Dermis blood vessel endothelial cell (primary cell): ENCODE data around the gene TAF13. TPM values are rescaled to one million over a fixed set of nuclear protein-coding genes. Genes with fewer than 3 reads are reported as not detected.
"Not testable (repeated sequence)": the region's sequence is repeated elsewhere in the genome, so short reads cannot be mapped to it uniquely, and the experiment has no call there.

Source experiments
- DNase-seq: peaks from one replicate; pipeline ENCODE4 v3.0.0; 2010
- total RNA-seq: library from RNA; depleted of rRNA; stranded (reverse); fragments of >200 nt; gene quantifications from 2 replicates; pipeline ENCODE4 v1.2.3, GENCODE V29; 2014

TAF13 gene
- total RNA-seq, 1 donor from 2014 or later: 99.2 TPM

DNA sequence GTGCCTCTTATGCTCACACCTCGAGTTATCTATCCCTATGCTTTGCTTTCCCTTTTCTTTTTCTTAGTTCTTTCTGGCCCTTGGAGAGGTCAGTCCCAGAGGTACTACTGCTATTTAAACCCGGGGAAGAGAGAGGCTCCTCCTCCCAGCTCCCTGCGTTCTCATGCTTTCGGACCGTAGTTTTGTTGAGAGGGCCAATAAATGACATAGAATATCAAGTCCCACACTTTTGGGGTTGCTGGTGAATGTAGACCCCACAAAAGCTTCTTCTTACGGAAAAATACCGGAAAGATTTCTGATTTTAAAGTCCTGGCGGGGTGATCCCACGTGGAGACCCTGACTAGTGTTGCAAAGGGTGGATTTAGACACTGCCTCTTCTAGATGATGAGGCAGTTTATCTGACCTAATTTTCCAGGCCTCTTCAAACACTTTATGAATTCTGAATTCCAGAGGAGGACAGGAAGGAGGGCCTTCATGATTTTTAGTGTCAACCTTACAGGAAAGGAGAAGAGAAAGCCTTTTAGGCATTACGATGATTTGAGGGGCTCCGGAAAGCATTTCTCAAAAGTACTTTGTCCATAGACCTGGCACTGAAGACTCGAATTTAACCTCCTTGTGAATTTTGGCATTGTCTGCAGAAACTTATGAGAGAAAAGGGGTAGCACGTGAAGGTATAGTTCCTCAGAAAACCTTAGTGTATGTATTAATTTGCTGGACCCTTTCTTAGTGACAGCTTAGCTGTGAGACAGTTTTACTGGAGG lies 15.5 kb upstream of the TAF13 start:
- DNase-seq: peak; percentile 58

DNA sequence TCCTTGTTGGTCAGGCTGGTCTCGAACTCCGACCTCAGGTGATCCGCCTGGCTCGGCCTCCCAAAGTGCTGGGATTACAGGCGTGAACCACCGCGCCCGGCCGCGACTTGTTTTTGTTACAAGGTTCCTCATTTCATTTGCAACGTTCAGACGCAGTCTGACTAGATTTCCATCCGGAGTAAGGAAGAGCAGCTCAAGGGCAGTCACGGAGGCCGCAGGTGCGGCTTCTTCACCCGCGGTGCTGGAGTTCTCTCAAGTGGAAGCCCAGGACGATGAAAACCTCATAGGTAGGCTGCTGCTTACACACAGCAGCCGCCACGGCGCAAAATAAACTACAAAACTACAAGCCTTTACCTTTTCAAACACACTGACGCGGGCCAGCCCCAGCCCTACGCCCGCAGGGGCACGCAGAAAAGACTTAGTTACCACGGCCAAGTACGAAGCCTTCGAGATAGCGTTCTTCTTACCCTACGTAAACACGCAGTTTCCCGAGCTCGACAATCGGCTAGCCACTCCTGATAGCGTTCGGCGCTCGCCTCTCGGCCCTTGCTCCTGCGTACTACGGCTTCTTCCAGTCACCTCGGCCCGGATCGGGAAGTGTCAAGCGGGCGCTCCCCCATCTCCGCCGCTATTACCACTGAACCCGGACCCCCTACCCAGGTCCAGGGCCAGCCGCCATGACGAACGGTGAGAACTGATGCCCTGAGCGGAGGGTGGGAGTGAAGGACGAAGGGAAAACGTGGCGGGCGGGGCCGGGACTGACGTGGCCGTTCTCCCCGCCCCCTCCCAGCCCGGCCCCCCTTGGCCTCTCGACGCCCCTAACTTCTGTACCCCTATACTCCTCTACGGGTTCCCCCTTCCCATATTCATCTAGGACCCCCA lies 14.6 kb upstream of the TAF13 start, which contains the start of gene TMEM167B:
Gene TMEM167B, plus strand, starts transcription at position 569 of the 882 bp plus-strand sequence. Its CDS starts 109 bp downstream, at position 678.
- DNase-seq: peak; percentile 98

DNA sequence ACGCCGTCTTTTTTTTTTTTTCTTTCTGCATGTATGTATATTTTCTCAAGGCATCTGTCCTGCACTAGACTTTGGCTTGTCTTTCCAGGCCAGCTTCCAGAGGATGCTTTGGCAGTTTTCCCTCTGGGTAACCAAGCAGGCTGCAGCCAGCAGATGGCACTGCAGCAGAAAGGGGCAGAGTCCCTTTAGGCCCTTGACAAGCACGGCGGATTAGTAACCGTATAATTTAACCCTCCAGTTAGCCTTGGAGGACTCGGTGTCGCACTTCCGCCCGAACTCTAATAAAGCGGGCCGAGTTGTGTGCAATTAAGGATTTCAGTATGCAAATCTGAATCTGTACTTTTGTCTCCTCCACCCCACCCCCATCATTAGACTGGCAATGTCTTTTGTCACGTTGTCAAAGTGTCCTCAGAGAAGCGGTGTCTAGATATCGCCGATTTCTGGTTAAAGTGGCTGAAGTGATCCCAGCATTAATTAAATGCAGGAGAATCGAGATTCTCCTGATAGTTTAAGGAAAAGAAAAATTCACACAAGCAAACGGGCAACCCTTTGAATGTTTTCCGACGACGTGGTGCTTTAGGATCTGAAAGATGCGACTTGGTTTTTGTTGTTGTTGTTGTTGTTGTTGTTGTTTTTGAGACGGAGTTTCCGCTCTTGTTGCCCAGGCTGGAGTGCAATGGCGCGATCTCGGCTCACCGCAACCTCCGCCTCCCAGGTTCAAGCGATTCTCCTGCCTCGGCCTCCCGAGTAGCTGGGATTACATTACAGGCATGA lies 13.6 kb upstream of the TAF13 start:
- DNase-seq: peak; percentile 72

DNA sequence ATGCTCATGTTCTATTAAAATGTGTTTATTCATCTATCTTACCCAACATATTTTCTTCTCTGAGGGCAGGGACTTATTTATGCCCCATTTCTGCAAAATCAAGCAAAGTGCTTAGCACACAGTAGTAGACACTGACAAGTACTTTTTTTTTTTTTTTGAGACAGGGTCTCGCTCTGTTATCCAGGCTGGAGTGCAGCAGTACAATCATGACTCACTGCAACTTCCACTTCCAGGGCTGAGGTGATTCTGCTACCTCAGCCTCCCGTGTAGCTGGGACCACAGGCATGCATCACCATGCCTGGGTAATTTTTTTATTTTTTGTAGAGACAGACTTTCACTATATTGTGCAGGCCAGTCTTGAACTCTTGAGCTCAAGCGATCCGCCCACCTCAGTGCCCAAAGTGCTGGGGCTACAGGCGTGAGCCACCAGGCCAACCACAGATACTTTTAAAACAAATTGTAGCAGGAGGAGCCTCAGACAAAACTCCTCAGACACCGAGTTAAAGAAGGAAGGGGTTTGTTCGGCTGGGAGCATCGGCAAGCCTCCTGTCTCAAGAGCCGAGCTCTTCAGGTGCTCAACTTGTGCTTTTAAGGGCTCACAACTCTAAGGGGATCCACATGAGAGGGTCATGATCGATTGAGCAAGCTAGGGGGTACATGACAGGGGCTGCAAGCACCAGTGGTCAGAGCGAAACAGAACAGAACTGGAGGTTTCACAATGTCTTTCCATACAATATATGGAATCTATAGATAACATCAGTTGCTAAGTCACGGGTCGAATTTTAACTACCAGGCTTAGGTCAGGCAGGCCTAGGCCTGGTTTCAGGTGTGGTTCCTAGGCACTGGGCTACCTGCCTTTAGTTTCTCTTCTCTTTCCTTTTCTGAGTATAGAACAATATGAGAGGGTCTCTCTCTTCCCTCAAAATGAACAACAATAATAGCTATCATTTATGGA lies 9.0 kb upstream of the TAF13 start:
- no peak for DNase-seq

DNA sequence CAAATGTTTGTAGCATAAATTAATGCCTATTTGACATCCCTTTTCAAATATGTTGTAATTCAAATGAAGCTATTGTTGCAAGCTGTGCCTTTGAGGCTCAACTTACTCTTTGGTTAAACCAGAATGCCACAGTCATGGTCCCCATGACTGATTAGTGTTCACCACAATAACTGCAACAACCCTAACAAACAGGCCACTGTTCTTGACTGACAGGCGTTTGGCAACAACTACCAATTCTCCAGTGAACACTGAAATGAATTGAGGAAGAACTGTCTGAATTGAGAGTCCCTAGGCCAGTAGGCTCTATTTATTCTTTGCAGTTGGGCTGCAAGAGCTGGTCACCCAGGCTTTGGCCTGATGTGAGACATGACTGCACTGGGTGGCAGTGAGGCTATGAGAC lies 8.1 kb upstream of the TAF13 start:
- no peak for DNase-seq

DNA sequence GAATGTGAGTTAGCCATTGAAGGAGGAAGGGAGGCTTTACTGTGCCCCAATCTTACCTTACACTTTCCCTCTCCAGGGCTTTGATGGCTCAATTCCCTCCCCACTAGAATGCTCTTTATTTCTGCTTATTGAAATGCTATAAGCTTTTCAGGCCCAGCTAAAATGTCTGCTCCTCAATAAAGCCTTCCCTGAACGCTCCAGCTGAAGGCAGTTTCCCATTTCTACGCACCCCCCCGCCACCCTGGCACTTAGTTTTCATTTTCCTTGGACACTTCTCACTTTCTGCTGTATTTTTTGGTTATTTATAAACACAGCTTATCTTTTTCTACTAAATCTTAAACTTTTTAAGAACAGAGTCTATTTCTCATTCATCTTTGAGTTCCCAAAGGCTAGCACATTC lies 7.7 kb upstream of the TAF13 start:
- no peak for DNase-seq

DNA sequence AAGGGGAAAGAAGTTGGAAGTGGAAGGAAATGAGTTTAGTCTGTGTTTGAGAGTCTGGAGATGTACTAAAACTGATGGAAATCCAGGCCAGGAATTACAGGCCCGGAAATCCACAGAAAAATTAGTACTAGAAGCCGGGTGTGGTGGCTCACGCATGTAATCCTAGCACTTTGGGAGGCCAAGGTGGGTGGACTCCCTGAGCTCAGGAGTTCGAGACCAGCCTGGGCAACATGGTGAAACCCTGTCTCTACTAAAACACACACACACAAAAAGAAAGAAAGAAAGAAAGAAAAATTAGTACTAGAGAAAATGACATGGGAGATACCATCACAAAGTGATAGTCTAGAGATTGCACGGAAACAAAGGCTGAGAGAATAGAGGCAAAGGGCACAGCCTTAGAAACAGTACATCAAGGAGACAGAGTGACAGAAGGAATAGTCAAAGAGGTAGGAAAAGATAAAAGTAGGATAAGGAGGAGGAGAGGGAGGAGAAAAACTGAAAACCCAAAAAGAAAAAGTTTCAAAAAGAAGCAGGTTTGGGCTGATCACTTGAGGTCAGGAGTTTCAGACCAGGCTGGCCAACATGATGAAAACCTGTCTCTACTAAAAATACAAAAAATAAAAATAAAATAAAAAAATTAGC lies 4.8 kb upstream of the TAF13 start:
- no peak for DNase-seq

DNA sequence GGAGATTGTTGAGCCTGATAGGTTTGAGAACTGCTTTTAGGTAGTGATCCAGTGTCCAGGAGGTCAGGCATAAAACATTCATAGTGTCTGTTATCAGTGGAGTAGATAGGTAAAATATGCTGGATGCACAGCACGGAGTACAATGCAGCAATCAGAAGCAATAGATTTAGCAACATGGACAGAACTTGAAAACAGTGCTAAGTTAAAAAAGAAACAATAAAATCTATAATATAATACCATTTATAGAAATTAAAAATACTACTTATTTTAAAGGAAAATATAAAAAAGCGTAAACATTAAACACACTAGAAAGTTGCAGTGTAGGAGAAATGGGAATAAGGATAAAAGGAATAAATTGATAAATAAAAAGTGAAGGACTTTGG lies 3.4 kb upstream of the TAF13 start:
- no peak for DNase-seq

DNA sequence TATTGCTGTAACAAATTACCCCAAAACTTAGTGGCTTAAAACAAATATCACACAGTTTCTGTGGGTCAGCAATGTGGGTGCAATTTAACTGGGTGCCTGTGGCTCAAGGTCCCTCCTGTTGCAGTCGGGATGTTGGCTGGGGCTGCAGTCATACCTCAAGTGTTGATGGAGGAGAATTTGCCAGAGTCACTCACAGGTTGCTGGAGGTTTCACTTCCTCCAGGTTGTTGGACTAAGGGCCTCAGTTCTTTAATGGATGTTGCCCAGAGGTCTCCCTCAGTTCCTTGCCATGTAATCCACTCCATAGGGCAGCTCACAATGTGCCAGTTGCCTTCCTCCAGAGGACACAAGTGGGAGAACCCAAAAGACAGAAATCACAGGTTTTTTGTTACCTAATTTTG lies 2.5 kb upstream of the TAF13 start:
- no peak for DNase-seq

DNA sequence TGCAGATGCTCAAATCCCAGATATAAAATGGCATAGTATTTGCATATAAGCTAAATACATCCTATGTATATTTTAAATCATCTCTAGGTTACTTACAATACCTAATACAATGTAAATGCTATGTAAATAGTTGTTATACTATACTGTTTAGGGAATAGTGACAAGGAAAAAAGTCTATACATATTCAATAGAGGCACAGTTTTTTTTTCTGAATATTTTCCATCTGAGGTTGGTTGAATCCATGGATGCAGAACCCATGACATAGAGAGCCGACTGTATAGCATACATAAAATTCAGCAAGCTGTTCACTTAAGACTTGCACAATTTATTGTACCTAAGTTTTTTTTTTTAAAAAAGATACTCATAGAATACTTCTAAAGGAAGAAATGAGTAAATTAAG lies 6.5 kb downstream of the TAF13 start:
- DNase-seq: no peak

DNA sequence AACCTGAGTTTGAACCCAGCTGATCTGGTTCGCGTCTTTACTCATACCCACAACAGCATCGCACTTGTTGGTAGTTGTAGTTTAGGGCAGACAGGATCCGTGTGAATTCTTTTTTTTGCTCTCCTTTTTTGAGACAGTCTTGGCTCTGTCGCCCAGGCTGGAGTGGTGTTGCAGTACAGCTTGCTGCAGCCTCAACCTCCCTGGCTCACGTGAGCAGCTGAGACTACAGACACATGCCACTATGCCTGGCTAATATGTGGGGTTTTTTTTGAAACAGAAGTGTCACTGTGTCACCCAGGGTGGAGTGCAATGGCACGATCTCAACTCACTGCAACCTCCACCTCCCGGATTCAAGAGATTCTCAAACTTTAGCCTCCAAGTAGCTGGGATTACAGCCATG lies 7.9 kb downstream of the TAF13 start:
- no peak for DNase-seq

DNA sequence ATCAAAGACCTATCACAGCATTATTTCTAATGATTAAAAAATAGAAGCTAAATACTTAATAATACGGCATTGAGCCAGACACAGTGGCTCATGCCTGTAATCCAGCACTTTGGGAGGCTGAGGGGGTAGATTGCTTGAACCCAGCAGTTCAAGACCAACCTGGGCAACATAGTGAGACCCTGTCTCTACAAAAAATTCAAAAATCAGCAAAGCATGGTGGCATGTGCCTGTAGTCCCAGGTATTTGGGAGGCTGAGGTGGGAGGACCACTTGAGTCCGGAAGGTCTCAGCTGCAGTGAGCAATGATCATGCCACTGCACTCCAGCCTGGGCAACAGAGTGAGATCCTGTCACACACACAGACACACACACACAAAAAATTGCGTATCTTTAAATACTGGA lies 10.7 kb downstream of the TAF13 start:
- DNase-seq: no peak

DNA sequence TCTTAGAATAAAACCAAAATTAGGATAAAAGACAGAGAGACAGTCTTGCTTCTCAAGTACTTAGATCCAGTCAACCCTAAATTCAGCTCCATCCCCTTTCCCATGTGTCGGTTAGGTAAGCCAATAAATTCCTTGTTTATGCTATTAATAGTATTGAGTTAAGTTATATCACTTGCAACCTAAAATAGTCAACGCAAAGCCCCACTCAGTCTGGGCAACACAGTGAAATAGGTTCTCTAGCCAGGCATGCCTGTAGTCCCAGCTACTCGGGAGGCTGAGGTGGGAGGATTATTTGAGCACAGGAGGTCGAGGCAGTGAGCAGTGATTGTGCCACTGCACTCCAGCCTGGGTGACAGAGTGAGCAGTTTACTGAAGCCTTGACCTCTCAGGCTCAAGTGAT lies 14.6 kb downstream of the TAF13 start:
- no peak for DNase-seq

DNA sequence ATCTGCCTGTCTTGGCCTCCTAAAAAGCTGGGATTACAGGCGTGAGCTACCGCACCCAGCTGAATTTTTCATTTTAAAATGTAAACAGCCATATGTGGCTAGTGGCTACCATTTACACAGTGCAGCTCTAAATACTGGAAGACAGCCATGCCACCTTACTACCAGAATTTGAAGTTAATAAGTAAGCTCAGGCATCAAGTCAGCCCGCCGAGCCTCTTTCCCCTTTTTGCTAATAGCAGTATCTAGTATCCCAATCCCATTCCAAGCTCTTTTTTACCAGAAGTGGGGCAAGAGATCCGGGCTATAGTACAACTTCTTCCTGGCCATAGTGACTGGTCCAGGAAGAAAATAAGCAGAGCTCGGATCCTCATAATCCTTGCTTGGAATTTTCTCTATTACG lies 15.1 kb downstream of the TAF13 start:
- no peak for DNase-seq

DNA sequence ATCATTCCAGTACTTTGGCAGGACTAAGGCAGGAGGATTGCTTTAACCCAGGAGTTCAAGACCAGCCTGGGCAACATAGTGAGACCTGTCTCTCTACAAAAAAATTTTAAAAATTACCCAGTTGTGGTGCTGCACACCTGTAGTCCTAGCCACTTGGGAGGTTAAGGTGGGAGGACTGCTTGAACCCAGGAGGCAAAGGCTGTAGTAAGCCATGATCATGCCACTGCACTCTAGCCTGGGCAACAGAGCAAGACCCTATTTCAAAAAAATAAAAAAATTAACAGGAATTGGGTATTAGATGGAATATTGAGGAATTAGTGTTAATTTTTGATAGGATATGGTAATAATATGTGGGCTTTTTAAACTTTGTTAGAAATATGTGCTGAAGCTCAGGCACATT lies 16.8 kb downstream of the TAF13 start:
- DNase-seq: no peak

DNA sequence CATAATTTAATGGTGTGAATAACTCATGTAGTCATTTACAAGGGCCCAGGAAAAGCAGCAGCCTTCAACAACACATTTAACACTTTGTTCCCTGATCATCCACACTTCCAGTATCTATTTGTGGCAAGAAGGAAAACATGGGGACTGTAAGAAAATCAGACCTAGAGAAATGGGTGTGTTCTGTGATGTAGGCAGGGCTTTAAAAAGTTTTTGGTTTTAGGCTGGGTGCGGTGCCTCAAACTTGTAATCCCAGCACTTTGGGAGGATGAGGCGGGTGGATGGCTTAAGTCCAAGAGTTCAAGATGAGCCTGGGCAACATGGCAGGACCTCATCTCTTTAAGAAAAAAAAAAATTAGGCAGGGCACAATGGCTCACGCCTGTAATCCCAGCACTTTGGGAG lies 19.7 kb downstream of the TAF13 start:
- DNase-seq: no peak

DNA sequence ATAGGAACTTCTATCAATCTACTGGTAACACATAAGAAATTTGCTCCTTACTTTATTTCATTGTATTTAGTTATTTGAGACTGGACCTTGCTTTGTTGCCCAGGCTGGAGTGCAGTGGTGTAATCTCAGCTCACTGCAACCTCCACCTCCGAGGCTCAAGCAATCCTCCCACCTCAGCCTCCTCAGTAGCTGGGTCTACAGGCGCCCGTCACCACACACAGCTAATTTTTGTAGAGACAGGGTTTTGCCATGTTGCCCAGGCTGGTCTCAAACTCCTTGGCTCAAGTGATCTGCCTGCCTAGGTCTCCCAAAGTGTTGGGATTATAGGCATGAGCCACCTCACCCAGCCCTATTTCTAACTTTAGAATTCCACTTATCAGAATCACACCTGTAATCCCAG lies 23.7 kb downstream of the TAF13 start:
- DNase-seq: not testable (repeated sequence)

DNA sequence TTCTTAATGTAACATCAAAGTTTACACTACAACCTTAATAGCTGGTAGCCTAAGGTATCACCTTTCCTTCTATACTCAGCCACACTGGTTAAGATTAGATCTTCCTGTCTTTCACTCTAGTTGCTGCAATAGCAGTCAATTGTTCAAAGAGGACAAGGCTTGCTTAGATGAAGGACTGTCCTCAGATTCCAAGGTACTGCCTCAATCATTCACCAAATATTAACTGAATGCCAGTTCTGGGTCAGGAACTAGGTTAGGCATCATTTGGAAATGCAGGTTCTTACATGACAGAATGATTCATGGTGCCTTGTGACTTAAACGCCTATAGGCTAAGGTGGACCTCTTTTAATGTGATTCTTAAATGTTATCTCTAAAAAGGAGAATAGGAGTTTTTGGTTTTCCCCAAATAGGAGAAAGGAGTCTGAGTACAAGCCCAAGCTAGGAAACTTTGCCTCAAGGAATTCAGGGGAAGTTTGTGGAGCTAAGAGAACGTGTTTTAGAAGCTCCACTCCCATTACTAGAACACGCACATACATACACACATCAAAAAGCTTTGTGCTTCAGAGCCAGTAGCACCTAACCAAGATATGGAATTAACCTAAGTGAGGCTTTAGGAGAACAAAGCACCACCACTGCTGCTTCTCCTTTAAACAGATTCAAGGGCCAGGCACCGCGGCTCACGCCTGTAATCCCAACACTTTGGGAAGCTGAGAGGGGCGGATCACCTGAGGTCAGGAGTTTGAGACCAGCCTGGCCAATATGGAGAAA lies 25.4 kb downstream of the TAF13 start:
- no peak for DNase-seq

DNA sequence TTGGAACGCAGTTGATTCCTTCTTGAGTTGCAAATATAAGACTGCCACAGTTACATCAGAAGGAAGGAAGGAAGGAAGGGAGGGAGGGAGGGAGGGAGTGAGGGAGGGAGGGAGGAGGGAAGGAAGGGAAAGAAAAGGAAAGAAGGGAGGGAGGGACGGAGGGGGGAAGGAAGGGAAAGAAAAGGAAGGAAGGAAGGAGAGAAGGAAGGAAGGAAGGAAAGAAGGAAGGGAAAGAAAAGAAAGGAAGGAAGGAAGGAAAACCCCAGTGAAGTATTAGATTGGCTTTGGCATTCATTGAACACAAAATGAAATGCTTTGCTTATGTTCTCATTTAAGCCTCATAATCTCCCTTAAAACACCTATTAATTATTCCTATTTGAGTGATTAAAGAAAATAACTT lies 27.5 kb downstream of the TAF13 start:
- DNase-seq: no peak

DNA sequence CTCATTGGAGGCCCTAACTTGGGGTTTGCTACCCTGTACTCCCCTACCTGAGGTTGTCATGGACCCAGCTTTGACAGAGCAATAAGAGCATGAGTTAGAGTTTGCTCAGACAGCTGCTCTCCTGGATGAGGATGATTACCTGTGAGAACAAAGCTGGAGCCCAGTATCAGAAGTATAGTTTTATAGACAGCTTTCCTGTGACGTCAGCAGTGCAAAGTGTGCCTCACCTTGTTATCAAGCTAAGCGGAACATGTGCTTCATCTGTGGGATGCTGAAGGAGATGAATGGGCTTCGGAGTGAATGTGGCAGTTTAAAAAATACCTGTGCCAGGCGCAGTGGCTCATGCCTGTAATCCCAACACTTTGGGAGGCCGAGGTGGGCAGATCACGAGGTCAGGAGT lies 28.5 kb downstream of the TAF13 start:
- DNase-seq: no peak

DNA sequence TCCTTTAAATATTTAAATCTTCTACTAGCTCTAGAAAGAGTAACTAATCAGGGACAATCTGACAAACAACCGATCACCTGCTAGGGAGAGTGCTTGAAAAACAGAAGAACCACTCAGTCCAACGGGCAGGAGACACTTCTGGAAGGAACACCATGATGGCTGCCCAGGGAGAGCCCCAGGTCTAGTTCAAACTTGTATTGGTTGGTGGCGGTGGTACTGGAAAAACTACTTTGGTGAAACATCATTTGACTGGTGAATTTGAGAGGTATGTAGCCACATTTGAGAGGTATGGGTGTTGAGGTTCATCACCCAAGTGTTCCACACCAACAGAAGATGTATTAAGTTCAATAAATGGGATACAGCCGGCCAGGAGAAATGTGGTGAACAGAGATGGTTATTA lies 29.1 kb downstream of the TAF13 start:
- DNase-seq: no peak
